Uterus (tissue), 4 donors: ENCODE measurements around the gene SAMD4B. TPM values are rescaled to one million over a fixed set of nuclear protein-coding genes. Genes with fewer than 3 reads are reported as not detected.

ENCODE experiments used
- DNase-seq, 2 donors: peaks; one replicate each; pipeline ENCODE4 v3.0.0-alpha.2; 2019 to 2020
- H3K27ac ChIP-seq, 2 donors: fragments of 200-600 bp; sonication (generic); 1 replicate in 1 of 2; 2 replicates in 1 of 2; pipeline ENCODE4 v1.5.1; 2016 to 2018
- H3K27me3 ChIP-seq, 2 donors: fragments of 200-600 bp; sonication (generic); one replicate each; pipeline ENCODE4 v1.5.1; 2018 to 2019; ENCODE audit warnings: control low read depth in 1 of 2
- H3K36me3 ChIP-seq, 2 donors: fragments of 200-600 bp; sonication (generic); one replicate each; pipeline ENCODE4 v1.5.1; 2019; ENCODE audit warnings: control low read depth in 1 of 2
- H3K4me1 ChIP-seq, 2 donors: fragments of 200-600 bp; sonication (generic); one replicate each; pipeline ENCODE4 v1.5.1; 2018 to 2019; ENCODE audit warnings: control low read depth in 1 of 2
- H3K4me3 ChIP-seq, 2 donors: fragments of 200-600 bp; sonication (generic); 1 replicate in 1 of 2; 2 replicates in 1 of 2; pipeline ENCODE4 v1.5.1; 2018 to 2019; ENCODE audit warnings: mild to moderate bottlenecking in 1 of 2
- H3K9me3 ChIP-seq, 2 donors: fragments of 200-600 bp; sonication (generic); one replicate each; pipeline ENCODE4 v1.5.1; 2019; ENCODE audit warnings: control low read depth in 1 of 2
- CTCF ChIP-seq, 4 experiments: fragments of 200-600 bp in 2 of 4; fragments of 450-650 bp in 2 of 4; sonication (generic) in 2 of 4; IDR thresholded peaks; one replicate each; pipeline ENCODE4 v1.5.1; 2016 to 2019; ENCODE audit warnings: antibody characterized with exemption in 4 of 4, mild to moderate bottlenecking in 2 of 4, moderate library complexity in 1 of 4
- POLR2A ChIP-seq, 2 donors: fragments of 450-650 bp; IDR thresholded peaks; one replicate each; pipeline ENCODE4 v1.6.1; 2016; ENCODE audit warnings: antibody characterized with exemption in 2 of 2, mild to moderate bottlenecking in 1 of 2, moderate library complexity in 1 of 2
- intact Hi-C: fragments of 100-400 bp; cut with DNase I; formaldehyde crosslinking; loops from one replicate; pipeline ENCODE4 v1.15.1; 2023; ENCODE audit warnings: low total_unique reads
- total RNA-seq, 4 donors: library from RNA; depleted of rRNA in 3 of 4; stranded (reverse); fragments of >200 nt in 3 of 4; gene quantifications; one replicate each; pipeline versions ENCODE4 v1.1.0 to v1.2.4, GENCODE V29; 2014 to 2023
- donor health status: DM: yes; HTN: yes; CAD: no.

The SAMD4B gene
- total RNA-seq, 4 donors from 2014 or later, result 11.3 to 128 (median 58.6) TPM

GRCh38 chr19:39419003-39419402 lies 76.8 kb downstream of the SAMD4B start:
- TF ChIP-seq POLR2A (IDR thresholded peaks at IDR 0.05) (no peak), CTCF (IDR thresholded peaks at IDR 0.05) (no peak)
- intact Hi-C loops, result no loop called here
- H3K36me3 ChIP-seq, result no peaks in the 10 kb centered on the region

DNA sequence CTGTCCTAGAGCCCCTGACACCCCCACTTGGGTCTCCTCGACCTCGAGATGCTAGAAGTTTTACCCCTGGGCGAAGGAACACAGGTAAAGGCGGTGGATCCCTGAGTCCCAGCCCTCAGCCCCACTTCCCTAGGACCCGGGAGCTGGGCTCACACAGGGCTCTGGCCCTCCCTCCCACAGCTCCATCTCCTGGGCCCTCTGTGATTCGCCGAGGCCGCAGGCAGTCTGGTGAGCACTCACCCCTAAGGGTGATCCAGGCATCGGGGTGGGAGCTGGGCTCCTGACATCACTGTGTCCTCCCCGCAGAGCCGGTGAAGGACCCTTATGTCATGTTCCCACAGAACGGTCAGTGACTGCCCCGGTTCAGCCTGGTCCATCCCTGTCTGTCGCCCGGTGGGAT lies 78.5 kb downstream of the SAMD4B start:
- TF ChIP-seq CTCF (IDR thresholded peaks at IDR 0.05) (no peak), POLR2A (IDR thresholded peaks at IDR 0.05) (no peak)
- Histone ChIP-seq H3K36me3 (no peaks in the 10 kb centered on the region), H3K4me1 (peaks cover 0 to 3% of the 10 kb centered on the region in 2 donors), H3K9me3 (no peaks in the 10 kb centered on the region), H3K27ac (no peak overlapping the region), H3K27me3 (no peaks in the 10 kb centered on the region), H3K4me3 (no peak overlapping the region)
- intact Hi-C loops, result no loop called here
- DNase-seq, result no peak

More at GRCh38 chr19:39419003-39419402, 76.8 kb downstream of the SAMD4B start:
- H3K27me3 ChIP-seq, result no peaks in the 10 kb centered on the region
- H3K27ac ChIP-seq, result no peak overlapping the region
- no peak overlapping the region for H3K4me3 ChIP-seq
- H3K9me3 ChIP-seq, result no peaks in the 10 kb centered on the region
- peaks cover 0 to 20% of the 10 kb centered on the region in 2 donors for H3K4me1 ChIP-seq
- no peak for DNase-seq

DNA sequence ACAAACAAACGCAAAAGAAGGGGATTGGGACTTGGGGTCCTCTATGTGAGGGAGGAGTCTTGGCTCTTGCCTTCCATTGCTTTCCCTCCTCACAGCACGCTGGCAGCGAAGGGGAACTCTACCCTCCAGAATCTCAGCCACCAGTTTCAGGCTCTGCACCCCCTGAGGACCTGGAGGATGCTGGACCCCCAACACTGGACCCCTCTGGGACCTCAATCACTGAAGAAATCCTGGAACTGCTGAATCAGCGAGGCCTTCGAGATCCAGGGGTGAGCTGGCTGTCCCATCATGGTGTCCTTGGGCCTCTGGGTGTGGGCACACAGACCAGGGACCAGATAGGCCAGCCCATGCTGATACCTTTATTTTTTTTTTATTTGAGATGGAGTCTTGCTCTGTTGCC lies 79.8 kb downstream of the SAMD4B start:
- Histone ChIP-seq H3K36me3 (no peaks in the 10 kb centered on the region), H3K4me1 (peaks cover 0 to 3% of the 10 kb centered on the region in 2 donors), H3K9me3 (no peaks in the 10 kb centered on the region), H3K27ac (no peak overlapping the region), H3K27me3 (no peaks in the 10 kb centered on the region), H3K4me3 (no peak overlapping the region)
- intact Hi-C loops, result no loop called here
- no peak for TF ChIP-seq POLR2A (IDR thresholded peaks at IDR 0.05)
- TF ChIP-seq CTCF (IDR thresholded peaks at IDR 0.05), result no peak
- no peak for DNase-seq

GRCh38 chr19:39423258-39424086 lies 81.3 kb downstream of the SAMD4B start:
- H3K36me3 ChIP-seq, result no peaks in the 10 kb centered on the region
- H3K4me3 ChIP-seq, result no peak overlapping the region
- no peaks in the 10 kb centered on the region for H3K9me3 ChIP-seq
- H3K27me3 ChIP-seq, result no peaks in the 10 kb centered on the region
- intact Hi-C loops, result no loop called here
- peaks cover 0 to under 1% of the 10 kb centered on the region in 2 donors for H3K4me1 ChIP-seq
- H3K27ac ChIP-seq, result no peak overlapping the region
- no peak for DNase-seq
- TF ChIP-seq POLR2A (IDR thresholded peaks at IDR 0.05) (no peak), CTCF (IDR thresholded peaks at IDR 0.05) (no peak)

GRCh38 chr19:39424934-39425333 lies 82.7 kb downstream of the SAMD4B start:
- no peaks in the 10 kb centered on the region for H3K27me3 ChIP-seq
- no peak overlapping the region for H3K27ac ChIP-seq
- no peaks in the 10 kb centered on the region for H3K9me3 ChIP-seq
- H3K4me1 ChIP-seq, result peaks cover 6 to 8% of the 10 kb centered on the region in 2 donors
- no peak for DNase-seq
- intact Hi-C loops, result no loop called here
- H3K36me3 ChIP-seq, result no peaks in the 10 kb centered on the region
- no peak overlapping the region for H3K4me3 ChIP-seq
- TF ChIP-seq POLR2A (IDR thresholded peaks at IDR 0.05), result no peak
- no peak for TF ChIP-seq CTCF (IDR thresholded peaks at IDR 0.05)
